A549 (cell line): ENCODE results near the gene RAB10.

Experiments used
- JUNB ChIP-seq: fragments of >200 bp; sonication (Bioruptor Twin); formaldehyde crosslinking; IDR thresholded peaks from 2 replicates; pipeline ENCODE4 v1.6.1; 2016
- POLR2A ChIP-seq: IDR thresholded peaks from 2 replicates; pipeline ENCODE4 v1.6.1; 2012; ENCODE audit warnings: mild to moderate bottlenecking, low read length
- RAD21 ChIP-seq, 2 experiments: fragments of >200 bp in 1 of 2; sonication (Bioruptor Twin) in 1 of 2; formaldehyde crosslinking in 1 of 2; IDR thresholded peaks in 1 of 2; conservative IDR thresholded peaks in 1 of 2; 2 replicates in 1 of 2; 3 replicates in 1 of 2; pipeline ENCODE4 v1.6.1; 2012 to 2018; ENCODE audit warnings: inconsistent platforms in 1 of 2
- RNF2 ChIP-seq: fragments of 200-600 bp; sonication (generic); IDR thresholded peaks from 2 replicates; pipeline ENCODE4 v1.6.1; 2016; ENCODE audit warnings: low read depth, mild to moderate bottlenecking, antibody characterized with exemption, moderate library complexity, borderline replicate concordance
- ZSCAN20 ChIP-seq: fragments of 250-450 bp; sonication (Bioruptor Pico); IDR thresholded peaks from 2 replicates; pipeline ENCODE4 v1.8.0; 2022; ENCODE audit warnings: mild to moderate bottlenecking, moderate library complexity
- TF ChIP-seq, protein P1 (sequence below): IDR thresholded peaks from 2 replicates; pipeline ENCODE4 v1.6.1; 2012

DNA sequence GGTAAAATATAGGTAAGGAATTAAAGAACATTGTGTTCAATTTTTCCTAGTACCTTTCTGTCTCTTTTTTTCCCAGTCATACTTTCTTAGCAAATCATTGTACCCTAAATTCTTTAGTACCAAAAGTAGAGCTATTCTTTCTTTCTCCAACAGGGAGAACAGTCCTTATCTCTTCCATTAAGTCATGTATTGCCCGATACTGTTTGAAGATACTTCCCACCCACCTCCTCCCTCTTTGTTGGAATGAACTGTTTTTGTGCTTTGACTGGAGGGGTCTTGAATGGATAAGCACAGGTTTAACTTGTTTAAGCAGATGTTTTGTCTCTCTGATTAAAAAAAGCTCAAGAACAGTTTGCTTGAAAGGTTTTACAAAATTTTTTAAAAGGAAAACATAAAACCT is 41.3 kb downstream of the RAB10 start:
- TF ChIP-seq ZSCAN20, result no peak
- TF ChIP-seq RAD21 (conservative IDR thresholded peaks at IDR 0.05 in 1 of 2, IDR thresholded peaks at IDR 0.05 in 1 of 2), result no peak
- no peak for TF ChIP-seq JUNB
- TF ChIP-seq, protein P1, sequence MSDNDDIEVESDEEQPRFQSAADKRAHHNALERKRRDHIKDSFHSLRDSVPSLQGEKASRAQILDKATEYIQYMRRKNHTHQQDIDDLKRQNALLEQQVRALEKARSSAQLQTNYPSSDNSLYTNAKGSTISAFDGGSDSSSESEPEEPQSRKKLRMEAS, result no peak
- no peak for TF ChIP-seq RNF2
- no peak for TF ChIP-seq POLR2A
